AG08395 (cell line): Measurements from ENCODE around the gene SIRPA.

Source experiments
- DNase-seq: peaks from one replicate; pipeline ENCODE4 v3.0.0; 2012; ENCODE audit warnings: mixed read lengths, low spot score

Gene SIRPA

DNA sequence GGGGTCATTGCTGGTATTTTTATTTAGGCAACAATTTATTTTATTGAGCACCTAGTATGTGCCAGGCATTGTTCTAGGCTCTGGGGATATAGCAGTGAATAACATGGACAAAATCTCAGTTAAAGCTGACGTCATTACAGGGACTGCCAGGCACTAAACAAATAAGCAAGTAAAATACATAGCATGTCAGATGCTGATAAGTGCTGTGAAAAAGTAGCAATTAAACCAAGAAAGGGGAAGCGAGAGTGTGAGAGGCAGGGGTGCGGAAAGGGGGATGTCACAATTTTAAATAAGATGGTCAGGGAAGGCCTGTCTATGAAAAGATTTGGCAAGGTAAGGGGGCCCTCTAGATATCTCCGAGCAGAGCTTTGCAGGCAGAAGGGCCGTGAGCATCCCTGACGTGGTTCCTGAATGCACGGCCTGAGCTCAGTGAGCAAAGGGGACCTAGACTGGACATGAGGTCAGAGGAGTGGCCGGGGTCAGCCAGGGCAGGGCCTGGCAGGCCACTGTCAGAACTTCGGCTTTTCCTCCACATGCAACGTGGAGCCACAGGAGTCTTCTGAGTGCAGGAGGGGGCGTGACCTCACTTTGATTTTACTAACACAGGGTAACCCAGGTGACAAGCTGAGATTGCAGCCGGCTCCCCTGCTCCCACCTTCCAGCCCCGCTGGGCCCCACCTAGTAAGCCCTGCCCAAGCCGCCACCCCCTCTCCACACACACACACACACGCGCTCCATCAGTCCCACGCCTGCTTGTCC lies 24.2 kb upstream of the SIRPA start:
- DNase-seq: no peak

DNA sequence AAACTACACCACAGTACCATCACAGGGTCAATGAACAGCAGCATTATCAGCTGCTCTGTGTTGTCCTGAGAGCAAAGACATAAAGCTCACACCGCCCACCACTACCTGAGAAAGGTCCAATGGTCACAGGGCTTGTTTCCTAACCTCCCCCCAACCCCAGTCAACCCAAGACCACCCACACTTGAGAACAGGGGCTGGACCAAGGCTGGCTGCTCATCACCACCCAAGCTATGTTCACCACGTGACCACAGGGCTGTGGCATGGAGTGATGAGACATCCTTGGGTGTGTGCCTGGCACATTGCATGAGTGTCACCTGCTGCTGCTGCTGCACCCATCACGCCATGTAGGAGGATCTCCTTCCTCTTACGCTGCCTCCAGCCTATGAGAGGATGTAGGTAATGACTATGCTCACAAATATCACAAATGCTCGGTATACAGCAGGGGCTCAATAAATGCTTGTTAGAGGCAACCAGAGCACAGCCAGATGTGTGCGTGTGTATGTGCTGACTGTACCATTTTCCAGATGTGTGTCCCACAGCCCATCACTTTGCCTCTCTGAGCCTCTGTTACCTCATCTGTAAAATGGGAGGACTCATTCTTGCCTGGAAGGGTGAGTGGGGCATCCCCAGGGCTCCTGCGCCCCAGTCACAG lies 23.3 kb upstream of the SIRPA start:
- no peak for DNase-seq

DNA sequence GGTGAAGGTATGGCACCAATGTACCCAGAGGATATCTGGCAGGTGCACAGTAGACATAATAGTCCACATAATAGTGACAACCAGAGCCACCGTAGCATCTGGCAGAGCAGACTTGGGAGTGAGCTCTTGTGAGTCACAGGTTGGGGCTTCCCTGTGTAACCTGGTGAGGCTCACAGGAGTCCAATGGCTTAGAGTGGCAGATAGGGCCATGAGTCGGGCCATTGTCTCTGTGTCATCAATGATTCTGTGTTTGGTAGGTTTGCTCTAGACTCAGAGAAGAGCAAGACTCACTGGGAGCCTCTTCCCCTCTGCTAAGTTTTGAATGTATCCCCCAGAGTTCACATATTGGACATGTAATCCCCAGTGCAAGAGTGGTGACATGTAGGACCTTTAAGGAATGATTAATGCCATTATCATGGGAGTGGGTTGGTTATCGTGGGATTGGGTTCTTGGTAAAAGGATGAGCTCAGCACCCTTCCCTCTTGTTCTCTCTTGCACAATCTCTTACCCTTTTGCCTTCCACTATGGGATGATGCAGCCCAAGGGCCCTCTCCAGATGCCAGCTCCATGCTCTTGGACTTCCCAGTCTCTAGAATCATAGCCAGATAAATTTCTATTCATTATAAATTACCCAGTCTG lies 22.6 kb upstream of the SIRPA start:
- DNase-seq: no peak

DNA sequence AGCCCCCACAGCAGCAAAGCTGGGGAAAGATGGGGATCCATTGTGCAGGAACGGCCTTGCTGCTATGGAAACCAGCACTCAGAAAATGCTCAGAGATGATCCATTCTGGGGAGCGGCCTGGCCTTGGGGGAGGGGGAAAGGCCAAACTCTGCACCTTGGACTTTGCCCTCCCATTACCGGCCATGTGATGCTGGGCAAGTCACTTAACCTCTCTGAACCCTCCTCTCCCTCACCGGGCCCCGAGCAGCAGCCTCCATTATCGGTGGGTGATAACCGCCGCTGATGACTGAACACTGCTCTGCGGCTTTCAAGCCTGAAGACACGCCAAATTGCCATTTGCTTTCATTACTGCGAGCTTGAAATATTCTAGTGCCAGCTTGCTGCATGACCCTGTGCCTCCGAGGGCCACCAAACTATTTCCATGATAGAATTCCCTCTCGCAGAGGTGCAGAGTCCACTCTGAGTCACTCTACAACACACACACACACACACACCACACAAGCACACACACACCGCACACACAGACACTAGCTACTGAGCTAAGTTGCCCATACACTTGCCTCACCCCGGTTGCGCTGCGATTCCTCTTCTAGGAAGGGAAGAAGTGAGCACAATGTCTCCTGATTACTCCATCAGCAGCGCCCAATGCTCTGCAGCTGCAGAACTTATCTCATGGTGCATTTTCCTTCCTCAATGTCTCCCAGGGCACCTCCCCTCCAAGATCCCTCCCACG lies 20.6 kb upstream of the SIRPA start:
- no peak for DNase-seq

DNA sequence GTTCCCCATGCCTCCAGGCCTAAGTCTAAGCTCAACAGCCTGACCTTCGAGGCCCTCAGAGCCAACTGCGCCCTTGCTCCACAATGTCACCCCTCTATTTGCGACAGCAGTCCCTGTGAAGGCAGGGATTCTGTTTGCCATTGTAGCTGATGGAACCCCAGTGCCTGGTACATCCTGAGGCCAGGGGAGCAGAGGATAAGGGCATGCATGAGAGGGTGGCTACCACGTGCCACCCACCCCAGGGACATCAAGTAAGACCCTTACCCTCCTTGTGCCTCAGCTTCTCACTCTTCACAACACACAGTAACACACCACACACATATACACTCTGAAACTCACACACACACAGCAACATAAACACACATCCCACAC lies 20.0 kb upstream of the SIRPA start:
- no peak for DNase-seq

DNA sequence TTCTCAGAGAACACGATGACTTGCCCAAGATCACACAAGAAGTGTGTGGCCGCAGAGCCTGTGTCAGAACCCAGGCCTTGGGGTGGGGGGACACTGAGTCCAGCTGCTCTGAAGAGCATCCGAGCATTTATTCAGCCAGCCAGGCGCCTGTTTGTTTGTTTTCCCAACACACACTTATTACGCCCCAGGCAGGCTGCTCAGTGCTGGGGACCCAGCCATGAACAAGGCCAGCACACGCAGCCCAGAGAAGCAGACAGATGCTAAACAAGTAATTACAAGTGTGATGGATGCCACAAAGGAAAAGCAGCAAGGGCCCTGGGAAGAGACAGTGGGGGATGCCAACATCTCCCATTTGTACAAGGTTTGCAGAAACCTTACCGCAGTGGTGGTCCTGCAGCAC lies 19.4 kb upstream of the SIRPA start:
- DNase-seq: no peak

DNA sequence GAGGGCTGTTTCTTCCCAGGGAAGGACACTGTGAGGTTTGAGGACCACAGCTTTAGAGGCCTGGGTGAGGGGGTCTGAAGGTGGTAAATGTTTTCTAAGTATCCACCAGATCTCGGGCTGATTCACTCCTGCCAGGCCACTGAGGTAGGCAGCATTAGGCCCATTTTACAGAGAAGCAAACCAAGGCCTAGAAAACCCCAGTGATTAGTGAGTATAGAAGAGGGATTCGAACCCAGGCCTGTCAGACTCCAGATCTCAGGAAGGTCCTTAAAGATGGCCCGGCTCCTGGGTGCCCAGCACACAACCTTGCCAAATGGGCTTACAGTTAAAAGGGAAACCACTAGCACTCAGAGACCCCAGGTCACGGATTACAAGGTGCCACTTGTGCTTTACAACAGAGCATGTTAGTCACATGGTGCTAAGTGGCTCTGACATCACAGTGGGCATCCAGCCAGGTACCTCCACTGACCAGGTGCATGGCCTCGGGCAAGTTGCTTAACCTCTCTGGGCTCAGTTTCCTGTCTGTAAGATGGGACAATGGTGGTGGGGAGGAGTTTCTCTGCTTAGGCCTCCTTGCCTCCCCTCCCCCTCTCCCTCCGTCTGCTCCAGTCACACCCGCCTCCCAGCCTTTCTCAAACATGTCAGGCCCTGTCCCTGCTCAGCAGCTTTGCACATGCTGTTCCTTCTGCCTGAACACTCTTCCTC lies 18.8 kb upstream of the SIRPA start:
- DNase-seq: no peak

DNA sequence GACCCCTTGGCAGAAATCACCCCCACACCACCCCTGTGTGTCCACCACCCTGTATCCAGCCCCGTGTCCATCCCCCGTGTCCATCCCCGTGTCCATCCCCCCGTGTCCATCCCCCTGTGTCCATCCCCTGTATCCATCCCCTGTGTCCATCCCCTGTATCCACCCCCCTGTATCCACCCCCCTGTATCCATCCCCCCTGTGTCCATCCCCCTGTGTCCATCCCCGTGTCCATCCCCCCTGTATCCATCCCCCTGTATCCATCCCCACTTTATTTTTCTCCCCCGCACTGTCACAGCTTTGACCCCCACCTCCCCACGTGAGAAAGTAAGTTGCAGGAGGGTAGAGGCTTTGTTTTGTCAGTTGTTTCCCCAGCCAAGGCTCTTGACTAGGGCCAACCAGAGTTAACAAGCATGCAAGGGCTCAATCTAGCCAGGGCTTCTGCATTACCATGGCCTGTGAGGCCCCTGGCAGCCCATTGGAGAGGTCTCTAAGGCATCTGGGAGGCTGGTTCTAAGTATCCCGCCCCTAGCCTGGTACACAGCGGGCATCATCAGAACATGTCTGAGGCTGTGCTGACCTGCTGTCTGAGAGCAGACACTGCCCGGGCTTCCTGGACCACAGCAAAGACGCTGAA lies 18.1 kb upstream of the SIRPA start:
- DNase-seq: peak; percentile 81

DNA sequence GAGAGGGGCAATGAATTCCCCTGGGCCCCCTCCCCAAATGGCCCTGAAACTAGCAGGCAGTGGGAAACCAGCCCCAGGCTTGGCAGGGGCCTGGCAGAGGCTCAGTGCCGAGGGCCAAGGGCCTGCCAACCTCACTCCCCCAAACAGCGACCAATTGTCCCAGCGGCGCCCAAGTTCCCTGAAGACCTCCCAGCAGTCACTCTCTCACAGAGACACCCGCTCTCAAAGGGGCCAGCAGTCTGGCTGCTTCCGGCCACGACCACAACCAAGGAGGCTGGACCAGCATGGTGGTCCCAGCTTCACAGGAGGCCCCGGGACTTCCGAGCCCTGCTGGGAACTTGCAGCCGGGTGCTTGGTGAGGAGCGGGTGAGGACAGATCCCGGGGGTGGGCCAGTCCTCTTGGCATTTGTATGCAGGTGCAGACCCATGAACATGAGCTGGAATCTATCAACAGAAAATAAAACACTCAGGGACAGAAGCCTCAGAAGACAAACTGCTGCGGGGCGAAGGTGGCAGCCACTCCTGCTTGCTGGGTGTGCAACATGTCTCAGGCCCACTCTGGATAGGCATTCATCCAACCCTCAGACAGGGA lies 17.5 kb upstream of the SIRPA start:
- no peak for DNase-seq

DNA sequence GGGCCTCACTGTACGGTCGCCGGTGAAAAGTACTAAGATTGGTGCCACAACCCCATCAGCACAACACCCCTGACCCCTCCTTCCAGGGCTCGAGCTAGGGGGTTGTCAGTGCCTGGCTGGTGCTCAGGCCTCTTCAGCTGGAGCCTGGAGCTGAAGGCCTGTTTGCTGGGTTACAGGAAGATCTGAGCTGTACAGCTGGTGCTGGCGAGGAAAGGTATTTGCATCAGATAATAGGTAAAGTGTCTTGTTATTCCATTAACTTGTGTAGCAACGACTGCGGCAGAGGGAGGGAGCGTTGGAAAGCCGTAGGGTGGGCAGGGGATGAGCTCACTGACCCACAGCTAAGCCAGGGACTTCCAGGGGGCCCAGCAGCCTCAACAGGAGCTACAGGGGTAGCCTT lies 15.8 kb upstream of the SIRPA start:
- DNase-seq: no peak

DNA sequence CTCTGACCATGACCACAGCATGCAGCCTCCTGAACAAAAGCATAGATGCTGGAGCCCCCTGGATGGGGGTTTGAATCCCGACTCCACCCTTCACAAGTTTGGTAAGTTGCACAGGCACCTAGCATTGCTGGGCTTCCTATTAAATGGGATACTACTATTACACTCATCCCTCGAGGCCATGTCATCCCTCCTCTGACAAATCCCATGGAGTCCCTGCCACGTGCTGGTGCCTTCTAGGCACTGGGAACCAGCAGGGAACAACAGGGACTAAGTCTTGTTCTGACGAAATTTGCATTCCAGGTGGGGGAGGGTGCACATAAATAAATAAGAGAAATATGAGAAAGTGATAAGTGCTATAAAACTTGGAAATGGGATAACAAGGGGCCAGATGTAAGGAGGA lies 15.3 kb upstream of the SIRPA start:
- no peak for DNase-seq

DNA sequence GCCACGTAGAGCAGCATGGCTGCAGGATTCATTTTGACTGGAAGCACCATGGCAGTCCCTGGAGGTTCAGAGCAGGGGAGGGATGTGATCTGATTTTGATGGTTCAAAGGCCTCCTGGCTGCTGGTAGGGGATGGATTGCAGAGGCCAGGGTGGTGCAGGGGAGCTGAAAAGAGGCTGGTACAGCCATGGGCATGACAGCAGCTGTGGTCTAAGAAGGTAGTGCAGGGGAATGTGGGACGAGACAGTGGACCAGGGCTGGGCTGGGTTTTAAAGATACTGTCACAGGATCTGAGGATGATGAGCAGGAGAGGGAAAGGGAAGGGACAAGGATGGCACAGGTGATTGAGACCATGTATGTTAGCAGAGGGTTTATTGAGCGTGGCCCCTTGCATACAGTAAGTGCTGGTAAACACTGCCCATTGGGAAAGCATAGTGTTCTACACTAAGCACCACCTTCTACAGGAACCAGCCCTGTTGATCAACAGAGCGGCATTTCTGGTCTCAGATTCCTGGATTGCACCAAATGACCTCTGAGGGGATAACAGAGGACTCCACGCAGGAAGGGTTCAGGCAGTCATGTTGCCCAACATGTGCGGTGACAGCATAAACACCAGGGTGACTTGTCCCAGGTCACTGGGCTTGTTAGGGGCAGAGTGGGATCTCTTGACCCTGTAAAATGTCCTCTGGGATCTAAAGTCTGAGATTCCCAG lies 14.5 kb upstream of the SIRPA start:
- no peak for DNase-seq

DNA sequence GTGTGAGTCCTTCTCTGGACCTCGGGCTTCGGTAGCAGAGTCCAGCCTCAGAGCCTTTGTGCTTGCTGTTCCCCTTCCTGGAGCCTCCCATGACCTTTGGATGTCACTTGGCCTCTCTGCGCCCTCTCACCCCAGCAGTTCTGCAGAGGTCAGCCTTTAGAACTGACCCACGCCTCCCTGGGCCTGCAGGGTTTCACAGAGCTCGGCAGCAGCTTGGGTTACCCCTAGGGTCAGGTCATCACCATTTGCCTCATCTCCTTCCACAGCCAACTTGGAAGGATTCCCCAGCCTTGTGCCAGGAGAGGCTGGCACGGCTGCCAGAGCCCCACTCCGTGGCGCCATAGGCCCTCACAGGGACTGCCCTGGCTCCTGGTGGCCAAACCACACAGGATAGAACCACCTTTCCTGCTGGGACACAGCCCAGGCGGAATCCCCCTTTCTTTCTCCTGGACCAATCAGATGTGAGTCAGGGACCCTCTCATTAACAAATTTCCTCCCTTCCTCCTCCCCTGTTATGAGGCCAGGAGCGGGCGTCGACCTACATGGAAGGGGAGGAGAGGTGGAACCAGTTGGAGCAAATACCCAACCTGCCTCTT lies 13.9 kb upstream of the SIRPA start:
- DNase-seq: no peak

DNA sequence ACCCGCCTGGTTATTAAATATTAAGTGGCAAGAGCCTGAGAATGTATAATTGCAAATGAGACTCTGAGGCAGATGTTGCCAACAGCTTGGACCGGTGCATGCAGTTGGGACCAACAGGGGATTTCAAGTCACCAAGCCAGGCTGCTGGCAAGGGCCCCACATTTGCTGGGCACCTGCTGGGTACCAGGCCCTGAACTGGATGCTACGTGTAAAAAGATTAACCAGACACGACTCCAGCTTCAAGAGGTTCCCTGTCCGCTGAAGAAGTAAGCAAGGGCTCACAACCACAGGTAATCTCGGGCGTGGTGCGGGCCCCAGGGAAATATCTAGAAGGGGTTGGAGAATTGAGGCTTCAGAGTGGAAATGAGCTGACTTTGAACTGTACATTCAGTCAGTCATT lies 13.2 kb upstream of the SIRPA start:
- DNase-seq: no peak

DNA sequence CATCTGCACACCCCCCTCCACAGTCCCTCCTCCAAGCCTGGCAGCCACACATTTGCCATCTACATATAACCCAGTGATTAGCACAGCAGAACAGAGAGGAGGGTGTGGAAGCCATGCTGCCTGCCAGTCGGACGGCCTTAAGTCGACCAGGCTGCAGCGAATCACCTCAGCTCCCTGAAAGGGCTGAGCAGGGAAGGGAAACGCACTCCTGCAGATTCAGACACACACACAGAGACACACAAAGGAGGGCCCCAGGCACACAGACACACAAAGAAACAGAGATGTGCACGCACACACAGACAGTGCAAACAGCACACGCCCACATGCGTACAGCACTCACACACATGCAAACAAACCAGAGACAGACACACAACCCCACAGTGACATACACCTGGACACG lies 11.2 kb upstream of the SIRPA start:
- DNase-seq: no peak

DNA sequence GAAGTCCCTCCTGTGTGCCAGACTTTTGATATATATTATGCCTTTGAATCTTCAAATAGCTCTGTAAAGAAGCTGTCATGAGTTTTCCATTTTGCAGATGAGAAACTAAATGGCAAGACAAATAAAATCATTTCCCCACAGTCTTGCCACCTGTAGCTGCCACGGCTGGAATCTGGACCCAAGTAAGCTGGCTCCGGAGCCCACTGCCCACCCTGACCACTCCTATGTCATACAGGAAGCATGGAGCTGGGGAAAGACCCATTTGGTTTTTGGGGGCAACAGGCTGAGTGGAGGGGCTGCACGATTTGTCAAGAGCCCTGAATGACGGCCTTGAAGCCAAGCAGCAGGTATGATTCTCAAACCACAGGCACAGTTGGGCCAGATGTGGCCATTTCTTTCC lies 10.0 kb upstream of the SIRPA start:
- DNase-seq: no peak

DNA sequence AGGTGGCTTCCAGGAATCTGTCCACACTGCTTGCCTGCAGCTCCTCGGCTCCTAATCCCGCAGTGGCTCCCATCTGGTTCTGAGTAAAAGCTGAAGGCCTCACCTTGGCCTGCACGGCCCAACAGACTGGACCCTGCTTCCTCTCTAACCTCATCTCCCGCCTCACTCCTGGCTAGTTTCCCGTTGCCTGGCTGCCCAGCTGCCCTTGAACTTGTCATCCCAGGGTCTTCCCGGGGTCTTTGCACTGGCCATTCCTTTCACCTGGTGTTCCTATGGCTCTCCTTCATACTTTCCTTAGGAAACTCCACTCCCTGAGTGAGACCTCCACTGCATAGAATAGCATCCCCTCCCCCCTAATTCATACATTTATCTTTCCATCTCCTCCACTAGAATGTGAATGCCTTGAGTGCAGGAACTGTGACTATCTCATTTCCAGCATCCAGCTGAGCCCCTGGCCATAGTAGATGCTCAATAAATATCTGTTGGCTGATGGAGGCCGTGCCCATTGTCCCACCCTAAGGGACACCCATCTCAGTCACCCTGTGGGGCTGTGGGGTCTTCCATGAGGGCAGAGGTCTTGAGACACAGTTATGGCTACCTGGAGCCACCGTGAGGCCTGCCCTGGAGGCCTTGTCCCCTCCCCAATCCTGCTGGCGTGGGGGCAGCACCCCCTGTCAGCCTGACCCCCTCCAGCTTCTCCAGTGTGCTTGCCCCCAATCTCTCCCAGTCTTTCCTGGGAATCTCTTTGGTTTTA lies 9.1 kb upstream of the SIRPA start:
- DNase-seq: no peak

DNA sequence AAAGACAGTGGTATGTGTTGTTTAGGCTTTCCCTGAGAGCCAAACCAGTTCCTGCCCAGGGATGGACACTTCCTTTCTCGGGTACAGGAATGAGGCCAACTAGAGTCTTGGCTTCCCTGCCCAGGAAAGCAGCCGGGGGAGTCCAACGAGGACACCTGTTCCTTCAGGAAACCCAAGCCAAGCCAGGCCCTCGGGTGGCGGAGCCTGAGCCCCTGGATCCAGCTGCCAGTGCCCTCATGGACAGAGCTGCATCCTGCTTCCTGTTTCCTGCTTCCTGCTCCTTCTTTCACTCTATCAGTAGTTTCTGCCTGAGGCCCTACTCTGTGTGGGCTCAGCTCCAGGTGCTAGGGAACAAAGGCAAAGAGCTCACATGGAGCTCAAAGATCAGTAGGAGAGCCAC lies 7.9 kb upstream of the SIRPA start:
- DNase-seq: no peak

DNA sequence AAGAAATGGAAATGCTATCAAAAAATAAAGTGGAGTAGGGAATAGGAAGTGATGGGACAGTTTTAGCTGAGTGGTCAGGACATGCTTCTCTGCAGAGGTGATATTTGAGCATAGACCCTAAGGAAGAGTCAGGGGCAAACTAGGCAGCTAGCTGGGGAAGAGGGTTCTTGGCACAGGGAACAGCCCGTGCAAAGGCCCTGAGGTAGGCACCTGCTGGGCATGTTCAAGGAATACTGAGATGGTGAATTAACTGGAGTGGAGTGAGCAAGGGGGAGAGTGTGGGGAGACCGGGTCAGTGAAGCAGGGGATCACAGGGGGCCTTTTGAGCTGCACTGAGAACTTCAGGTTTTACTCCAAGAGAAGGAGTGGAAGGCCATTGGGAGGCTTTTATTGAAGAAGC lies 7.5 kb upstream of the SIRPA start:
- DNase-seq: no peak
